Epidermal melanocyte (primary cell): Measurements from ENCODE around the gene PPP6R2.

Experiments
- DNase-seq: peaks from one replicate; pipeline ENCODE4 v3.0.0; 2011; ENCODE audit warnings: low spot score; ENCODE audit not compliant: insufficient read length

Gene PPP6R2

DNA sequence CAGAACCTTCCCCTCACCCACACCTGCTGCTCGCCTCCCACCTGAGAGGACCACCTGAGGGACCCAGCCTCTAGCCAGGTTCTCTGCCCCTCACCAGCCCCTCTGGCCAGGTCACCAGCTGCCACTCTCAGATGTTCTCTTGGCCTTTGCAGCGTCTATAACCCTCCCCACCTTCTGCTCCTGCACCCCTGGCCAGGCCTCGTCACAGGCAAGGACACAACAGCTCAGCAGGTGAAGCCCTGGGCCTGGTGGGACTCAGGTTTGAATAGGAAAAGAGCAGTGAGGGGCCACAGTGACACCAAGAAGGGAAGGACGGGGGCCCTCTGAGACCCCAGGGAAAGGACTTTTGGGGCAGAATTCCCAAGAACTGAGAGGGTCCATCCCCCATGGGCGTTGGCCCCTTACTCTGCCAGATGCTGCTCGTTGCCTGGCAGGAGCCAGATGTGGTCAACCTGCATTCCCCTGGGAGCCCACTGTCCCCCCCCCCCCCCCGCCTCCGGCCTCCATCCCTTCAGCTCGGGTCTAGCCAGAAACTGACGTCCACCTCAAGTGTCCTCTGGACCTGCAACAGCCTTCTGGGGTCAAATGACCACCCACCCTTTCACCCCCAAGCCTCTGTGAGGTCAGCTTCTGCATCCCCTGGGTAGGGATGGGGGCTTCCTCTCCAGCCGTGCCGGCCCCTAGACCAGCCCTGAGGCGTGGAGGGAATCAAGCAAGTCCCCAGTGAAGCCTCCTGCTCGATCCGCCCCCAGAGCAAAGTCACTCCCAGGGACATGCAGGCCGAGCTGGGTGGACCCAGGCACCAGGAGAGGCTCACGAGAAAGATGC, 103.0 kb downstream of the PPP6R2 start:
- DNase-seq: no peak

DNA sequence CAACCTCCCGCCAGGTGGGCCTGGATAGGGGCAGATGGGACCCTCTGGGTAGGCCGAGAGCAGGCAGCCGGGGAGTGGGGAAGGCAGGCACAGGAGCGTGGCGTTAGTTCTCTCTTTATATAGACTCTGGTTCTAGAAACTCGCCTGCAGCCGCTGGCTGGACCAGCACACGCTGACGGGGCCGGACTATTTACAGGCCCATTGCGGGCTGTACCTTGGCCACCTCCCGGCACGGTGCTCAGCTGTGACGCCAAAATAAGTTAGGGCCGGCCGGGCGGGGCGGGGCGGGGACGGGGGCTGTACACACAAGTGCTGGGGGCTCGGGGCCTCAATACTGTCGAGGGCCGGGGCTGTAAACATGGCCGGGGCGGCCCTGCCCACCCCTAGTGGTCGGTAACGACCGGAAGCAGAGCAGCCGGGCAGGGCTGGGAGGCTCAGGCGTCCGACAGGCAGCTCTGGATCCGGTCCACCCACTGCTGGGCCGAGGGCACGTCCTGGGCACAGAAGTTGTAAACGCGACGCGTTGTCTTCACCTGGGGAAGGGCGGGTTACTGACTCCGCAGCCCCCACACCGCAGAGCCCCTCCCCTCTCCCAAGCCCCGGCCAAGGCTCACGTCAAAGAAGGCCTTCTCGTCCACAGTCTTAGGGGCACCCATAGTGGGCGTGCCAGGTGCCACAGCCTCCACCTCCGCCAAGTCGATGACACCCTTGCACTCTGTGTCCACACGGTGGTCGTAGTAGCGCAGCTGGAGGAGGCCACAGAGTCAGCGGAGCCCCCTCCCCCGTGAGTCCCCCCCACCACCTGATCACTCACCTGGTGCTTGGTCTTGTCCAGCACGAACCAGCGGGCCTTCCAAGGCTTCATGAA, 103.8 kb downstream of the PPP6R2 start:
- no peak for DNase-seq

DNA sequence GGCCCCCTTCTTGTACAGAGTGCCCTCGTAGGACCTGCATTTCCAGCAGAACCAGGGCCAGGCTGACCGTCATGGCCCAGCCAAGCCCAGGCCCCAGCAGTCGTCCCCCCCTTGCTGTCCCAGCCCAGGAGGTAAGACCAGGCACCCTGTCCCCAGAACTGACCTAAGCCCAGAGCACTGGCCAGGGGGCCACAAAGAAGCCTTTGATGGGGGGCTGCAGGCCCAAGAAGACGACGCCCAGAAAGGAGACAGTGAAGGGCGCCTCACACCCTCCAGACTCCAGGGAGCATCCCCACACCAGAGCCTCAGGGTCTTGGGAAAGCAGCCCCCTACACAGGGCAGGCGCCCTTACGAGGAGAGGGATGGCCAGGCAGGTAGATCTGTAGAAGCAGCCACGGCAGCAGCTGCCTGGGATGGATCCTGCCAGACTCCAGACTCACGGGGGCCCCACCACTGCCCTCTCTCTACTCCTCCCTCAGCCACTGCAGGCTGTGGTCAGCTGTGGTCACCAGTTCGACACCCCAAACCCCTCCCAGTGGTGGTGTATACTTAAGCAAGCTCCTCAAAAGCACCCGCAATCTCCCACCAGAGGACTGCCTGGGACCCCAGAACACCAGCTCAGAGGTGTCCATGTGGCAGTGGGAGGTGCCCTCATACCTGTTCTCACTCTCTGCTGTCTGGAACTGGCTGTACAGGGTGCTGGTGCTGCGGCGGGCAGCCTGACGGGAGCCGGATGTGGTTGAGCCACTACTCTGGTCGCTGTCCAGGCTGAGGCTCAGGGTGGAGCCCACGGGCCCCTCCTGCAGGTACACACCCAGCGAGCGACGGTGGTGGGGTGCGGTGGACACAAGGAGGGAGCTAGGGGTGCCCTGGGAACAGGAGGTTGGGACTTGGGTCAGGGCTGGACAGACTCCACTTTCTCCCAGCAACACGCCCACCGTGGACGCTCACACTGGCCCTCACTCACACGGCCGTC, 104.7 kb downstream of the PPP6R2 start:
- DNase-seq: no peak

DNA sequence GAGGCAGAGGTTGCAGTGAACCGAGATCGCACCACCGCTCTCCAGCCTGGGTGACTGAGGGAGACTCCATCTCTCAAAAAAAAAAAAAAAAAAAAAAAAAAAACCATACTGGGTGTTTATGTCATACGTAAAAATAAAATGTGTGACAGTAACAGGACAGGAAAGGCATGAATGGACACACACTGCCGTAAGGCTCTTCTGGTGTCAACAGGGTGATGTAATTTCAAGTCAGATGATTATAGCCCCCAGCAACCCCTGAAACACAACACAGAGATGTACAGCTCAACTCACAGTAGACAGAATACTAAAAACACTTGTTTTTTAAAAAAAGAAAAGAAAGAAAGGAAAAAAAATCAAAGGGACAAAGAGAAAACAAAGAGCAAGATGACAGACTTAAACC, 109.5 kb downstream of the PPP6R2 start:
- no peak for DNase-seq

DNA sequence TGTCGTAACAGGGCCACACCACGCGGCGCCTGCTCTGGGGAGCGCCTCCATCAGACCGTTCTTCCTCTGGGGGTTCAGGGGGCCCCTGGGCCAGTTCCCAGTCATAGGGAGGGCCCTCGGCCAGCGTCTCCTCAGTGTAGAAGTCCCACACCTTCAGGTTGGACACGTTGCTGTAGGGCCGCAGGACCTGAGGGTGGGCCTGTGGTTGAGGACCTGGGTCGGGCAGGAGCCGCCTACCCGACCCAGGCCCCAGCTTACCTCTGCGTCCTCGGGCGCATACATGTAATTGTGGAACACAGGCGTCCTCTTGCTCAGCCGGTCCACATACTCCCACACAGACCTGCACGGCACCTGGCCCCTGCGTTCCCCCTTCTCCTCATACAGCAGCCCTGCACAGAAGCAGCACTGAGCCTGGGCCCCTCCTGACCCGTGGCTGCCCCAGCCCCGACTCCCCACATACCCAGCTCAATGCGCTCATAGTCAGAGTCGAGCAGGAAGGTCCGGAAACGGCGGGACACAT, 111.5 kb downstream of the PPP6R2 start:
- no peak for DNase-seq

DNA sequence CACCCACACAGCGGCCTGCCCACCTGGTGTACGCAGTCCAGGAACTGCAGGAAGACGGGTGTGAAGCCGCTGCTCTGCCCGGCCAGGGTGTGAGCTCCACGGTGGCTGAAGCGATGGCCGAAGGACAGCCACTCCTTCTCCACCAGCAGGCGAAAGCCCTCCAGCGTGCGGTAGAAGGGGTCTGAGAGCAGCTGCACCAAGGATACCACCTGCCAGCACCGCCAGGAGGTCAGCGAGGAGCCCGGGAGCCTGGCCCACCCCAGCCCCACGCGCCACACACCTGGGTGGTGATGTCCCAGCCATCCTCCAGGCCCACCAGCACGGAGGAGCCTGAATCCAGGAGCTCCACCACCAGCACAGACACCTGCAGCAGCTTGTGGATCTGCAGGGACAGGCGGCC, 112.1 kb downstream of the PPP6R2 start:
- DNase-seq: no peak

DNA sequence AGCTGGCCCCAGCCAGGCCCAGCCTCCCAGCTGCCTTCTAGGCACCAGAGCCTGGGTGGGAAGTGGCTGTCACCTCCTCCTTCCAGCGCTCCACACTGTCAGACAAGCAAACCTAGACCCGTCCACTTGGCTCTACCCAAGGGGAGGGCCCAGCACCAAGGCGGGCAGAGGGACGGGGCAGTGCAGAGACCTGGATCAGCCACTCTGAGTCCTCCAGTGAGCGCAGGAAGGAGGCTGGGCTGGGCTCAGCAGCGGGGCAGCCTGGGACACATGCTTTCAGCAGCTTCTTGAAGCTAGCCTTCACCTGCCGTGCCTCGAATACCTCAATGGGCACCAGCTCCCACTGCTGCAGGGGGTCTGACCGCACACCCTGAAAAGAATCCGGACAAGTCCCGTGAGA, 112.9 kb downstream of the PPP6R2 start:
- DNase-seq: no peak

DNA sequence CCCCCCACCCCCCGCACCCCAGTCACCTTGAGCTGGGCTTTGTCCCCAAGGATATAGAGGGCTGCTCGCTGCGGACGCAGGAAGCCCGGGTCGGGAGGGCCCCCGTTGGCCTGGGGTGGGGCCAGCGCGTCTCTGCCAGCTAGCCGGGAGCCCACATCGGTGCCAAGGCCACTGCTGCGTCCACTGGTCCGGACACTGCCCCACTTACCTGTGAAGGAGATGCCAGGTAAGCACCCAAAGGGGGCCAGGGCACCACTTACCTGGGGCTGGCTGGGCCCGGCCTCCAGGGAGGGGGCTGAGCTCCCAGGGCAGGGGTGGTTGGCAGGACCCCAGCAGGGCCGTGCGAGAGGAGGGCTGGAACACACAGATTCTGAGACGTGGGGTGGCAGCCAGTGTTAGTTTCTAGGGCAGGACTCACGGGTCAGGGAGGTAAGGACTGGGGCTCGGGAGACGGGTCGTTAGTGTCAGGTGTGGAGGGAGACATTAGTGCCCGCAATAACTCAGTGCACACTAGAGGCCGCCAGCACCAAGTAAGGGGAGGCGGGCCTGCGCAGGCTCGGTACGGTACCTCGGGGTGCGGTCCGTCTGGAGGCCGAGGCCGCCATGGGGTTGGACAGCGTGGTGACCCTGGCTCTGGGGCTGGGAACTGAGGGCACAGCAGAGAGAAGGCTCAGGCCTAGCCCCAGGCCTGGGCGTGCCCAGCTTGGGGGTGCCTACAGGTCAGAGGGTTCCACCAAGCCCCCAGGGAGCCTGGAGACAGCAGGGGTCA, 113.5 kb downstream of the PPP6R2 start:
- no peak for DNase-seq

DNA sequence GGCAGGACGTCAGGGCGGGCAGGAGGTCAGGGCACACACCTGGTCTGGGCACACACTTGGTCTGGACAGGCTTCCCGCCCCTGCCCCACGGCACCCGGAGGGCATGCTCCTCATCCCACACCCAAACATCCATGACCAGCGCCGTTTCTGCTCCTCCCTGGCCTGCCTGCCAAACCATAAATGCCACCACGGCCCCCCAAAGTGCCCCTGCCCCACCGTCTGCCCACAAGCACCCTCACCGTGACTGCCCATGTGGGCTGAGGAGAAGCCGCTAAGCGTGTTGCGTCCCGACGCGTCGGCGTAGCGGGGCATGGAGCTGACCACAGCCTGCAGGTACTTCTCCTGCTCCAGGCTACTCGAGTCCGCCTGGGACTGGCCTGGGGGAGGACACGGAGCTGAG, 115.9 kb downstream of the PPP6R2 start:
- DNase-seq: no peak

DNA sequence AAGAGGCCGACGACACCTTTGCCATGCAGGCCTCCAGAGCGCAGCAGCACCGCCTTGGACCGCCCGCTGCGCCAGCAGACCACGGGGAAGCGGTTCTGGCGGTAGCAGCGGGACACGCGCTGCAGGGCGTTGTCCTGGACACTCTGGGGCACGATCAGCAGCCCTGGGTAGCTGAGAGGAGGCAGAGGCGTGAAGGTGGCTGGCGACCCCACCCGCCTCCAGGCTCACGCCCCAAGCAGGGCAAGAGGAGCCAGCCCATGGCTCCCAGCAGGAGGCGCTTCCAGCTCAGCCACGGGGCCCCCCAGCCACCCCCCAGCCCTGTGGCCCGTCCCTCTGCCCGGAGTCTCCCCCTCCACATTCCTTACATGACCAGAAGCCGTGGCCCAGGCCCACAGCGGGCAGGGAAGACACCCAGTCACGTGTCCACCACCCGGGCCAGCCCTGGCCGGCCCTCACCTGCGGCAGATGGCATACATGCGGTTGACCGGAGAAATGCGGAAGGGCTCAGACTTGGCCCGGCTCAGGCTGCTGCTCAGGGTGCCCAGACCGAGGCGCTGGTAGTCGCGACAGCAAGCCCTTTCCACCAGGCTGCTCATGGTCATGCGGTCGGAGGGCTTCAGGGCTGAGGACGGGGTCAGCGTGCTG, 116.5 kb downstream of the PPP6R2 start:
- no peak for DNase-seq

DNA sequence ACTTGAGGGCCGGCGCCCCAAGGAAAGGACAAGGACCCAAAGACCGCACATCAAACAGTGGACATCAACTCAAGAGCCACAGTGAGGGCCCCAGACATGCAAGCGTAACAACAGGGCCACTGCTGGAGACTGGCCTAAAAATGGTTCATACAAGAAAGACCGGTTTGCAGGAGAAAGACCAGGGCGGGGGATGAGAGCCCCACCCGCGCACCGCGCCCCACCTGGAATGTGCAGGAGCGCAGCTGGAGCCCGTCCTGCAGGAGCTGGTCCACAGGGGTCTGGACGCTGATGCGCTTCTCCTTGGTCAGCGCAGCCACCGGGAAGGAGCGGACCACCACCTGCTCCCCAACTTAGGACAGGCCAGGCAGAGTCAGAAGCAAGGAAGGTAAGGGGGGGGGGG, 117.8 kb downstream of the PPP6R2 start:
- no peak for DNase-seq

DNA sequence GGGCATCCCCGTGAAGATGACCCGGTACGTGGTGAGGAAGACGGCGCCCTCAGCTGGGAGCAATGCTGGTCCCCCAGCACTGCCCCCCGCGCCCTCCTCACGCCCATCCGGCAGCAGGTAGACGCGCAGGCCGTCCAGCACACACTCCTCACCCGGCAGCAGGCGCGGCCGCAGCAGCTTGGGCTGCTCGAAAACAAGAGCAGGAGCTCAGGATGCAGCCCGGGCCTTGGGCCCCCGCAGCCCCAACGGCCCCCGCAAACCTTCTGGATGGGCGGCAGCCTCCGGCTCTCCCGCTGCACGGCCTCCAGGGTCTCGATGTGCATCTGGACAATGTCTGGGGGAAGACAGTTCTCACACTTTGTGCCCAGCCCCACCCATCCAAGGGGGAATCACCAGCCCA, 118.4 kb downstream of the PPP6R2 start:
- DNase-seq: no peak

DNA sequence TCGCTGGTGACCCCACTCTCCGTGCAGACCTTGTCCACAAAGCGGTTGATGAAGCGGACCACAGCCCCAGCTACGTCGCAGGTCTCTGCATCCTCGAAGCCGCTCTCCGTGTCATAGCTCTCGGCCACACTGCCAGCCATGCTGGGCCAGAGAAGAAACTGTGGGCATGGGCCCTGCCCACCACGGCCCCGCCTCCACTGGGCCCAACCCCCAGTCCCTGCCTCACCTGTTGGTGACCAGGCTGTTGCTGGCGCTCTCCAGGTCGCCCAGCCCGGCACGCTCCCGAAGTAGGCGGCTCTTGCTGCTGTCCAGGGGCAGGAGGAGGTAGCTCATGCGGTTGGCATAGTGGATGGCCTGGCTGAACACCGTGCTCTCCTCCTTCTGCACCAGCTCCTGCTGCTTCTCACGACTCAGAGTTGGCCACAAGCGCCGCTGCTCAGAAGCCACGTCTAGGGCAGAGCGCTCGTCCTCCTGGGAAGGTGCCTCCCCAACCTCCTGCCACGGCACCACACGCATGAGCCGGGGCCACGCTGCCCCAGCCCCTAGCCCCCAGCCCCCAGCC, 118.9 kb downstream of the PPP6R2 start:
- no peak for DNase-seq

DNA sequence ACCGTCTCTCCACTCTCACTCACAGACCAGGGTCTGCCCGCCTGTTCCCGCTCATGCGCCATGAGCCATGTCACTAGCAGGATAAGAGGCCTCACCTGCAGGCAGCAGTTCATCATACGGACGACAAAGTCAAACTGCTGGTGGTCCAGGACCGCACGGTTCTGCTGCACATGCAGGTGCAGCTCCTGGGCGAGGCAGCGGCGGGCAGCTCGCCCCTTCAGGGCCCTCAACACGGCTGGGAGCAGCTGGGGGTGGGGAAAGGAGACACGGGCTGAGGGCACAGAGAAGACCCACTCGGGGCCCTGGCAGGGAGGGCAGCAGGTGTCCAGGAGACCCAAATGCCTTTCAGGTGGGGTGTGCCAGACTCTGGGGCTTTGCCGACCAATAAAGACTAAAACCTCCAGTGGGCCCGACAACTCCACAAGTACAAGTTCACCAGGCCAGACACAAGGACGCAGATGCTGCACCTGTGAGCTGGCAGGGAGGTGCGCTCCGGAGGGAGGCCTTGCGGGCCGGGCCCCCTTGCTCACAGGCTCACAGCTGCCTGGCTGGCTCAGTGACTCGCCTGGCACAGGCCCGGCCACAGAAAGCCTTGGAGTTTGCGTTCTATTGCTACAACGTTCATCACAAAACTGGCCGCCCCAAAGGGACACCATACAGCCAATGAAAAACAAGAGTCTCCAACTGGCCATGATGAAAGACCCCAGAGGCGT, 120.2 kb downstream of the PPP6R2 start:
- no peak for DNase-seq

DNA sequence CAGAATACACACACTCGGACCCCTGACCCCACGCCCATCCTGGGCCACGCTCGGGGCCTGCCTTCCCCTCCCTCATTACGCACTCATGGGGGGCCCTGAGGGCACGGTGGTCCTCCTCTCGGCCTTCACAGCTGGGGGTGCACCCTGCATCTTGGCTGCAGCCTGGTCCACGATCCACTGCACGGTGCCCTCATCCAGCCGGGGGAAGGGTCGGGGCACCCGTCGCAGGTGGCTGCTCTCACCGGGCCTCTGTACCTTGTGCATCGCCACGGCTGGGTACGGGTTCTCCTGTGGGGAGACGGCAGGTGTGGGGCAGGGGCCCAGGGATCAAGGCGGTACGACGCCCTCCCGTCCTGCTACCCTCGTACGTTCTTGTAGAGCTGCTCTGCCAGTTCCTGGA, 121.3 kb downstream of the PPP6R2 start:
- no peak for DNase-seq

DNA sequence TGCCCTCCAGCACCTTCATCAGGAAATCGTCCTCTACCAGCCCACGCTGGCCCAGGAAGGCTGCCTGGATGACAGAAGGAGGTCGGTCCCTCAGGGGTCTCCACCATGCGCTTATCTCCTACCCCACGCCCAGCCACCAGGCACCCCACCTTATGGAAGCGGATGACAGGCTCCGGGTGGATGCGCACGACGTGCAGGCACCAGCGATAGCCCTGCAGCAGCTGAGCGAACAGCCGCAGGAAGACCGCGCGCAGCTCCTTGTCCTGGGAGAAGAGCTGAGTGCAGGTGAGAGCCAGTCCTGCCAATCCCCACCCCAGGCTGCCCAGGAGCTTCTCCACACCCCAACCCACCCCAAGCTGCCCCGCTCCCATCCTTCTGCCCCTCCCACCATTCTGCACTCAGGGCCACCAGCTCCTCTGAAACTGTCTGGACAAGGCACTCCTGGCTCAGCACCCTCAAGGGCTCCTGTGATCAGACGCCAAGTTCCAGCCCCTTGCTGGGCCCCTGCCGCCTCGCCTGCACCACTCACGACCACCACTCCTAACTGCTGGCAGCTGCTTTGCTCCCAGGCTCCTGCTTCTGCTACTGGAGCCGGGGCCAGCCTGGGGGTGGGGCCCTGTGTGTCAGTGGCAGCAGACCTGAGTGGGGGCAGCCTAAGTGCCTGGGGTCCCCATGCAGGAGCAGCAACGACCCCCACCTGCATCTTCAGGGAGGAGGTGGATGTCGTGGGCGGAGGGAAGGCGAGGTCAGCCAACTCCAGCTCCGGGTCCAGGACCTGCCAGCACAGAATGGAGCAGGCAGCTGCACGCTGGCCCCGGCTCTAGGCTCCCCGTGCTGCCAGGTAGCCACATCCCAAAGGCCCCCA, 122.2 kb downstream of the PPP6R2 start:
- DNase-seq: no peak

DNA sequence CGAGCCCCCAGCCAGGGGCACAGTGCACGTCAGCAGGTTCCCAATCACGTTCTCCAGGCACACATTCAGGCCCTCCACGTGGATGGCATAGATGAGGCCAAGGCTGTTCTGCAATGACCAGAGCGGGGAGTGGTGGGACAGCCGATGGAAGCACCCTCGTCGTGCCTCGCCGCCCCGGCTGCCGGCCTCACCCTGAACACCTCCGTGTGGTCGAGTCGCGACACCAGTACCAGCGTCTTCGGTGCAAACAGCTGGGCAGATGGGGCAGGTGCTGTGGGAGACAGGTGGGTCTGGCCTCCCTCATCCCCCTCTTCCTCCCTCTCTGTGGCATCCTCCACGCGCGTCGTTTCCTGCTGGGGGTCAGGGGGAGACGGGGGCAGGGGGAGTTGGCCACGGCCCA, 124.2 kb downstream of the PPP6R2 start:
- DNase-seq: no peak
